ENCODE measurements around the gene MAK.
"Not testable (repeated sequence)": the region's sequence is repeated elsewhere in the genome, so short reads cannot be mapped to it uniquely, and the experiment has no call there.

The MAK gene

GRCh38 chr6:10852361-10852960 is 14.1 kb upstream of the MAK start:
- DNase-seq = no peak

GRCh38 chr6:10850728-10851127 is 12.4 kb upstream of the MAK start:
- no peak for DNase-seq

GRCh38 chr6:10849901-10850300 is 11.6 kb upstream of the MAK start:
- DNase-seq = no peak

GRCh38 chr6:10847684-10848083 is 9.3 kb upstream of the MAK start:
- no peak for DNase-seq

- no peak for DNase-seq
Observed at GRCh38 chr6:10843554-10843953, 5.2 kb upstream of the MAK start.

GRCh38 chr6:10838794-10839333 is 525 bp upstream of the MAK start:
- DNase-seq = no peak

- no peak for DNase-seq
Observed at GRCh38 chr6:10837622-10837994, 731 bp downstream of the MAK start.

- no peak for DNase-seq
Observed at GRCh38 chr6:10837009-10837621, 1.2 kb downstream of the MAK start.

GRCh38 chr6:10834823-10835222 is 3.5 kb downstream of the MAK start:
- DNase-seq = no peak

GRCh38 chr6:10831609-10832008 is 6.7 kb downstream of the MAK start:
- peak; percentile 17 for DNase-seq

- DNase-seq = no peak
Observed at GRCh38 chr6:10824819-10825218, 13.5 kb downstream of the MAK start.

- no peak for DNase-seq
Observed at GRCh38 chr6:10824297-10824696, 14.0 kb downstream of the MAK start.

GRCh38 chr6:10814176-10814575 is 24.2 kb downstream of the MAK start:
- DNase-seq = not testable (repeated sequence)

- DNase-seq = no peak
Observed at GRCh38 chr6:10809098-10809497, 29.2 kb downstream of the MAK start.

- no peak for DNase-seq
Observed at GRCh38 chr6:10808376-10808775, 30.0 kb downstream of the MAK start.

- DNase-seq = no peak
Observed at GRCh38 chr6:10801224-10801848, 37.0 kb downstream of the MAK start.

GRCh38 chr6:10800810-10801209 is 37.5 kb downstream of the MAK start:
- DNase-seq = no peak

- no peak for DNase-seq
Observed at GRCh38 chr6:10794239-10794638, 44.1 kb downstream of the MAK start.

GRCh38 chr6:10793695-10794094 is 44.6 kb downstream of the MAK start:
- no peak for DNase-seq

- DNase-seq = no peak
Observed at GRCh38 chr6:10793035-10793434, 45.3 kb downstream of the MAK start.

GRCh38 chr6:10792101-10792500 is 46.2 kb downstream of the MAK start:
- DNase-seq = no peak

- no peak for DNase-seq
Observed at GRCh38 chr6:10791673-10792072, 46.7 kb downstream of the MAK start.

- no peak for DNase-seq
Observed at GRCh38 chr6:10779076-10779475, 59.3 kb downstream of the MAK start.

- DNase-seq = no peak
Observed at GRCh38 chr6:10778230-10778629, 60.1 kb downstream of the MAK start.

Data from SIG-M5 (cell line).